Right renal cortex interstitium (tissue), 3 donors: ENCODE measurements around the gene LDLRAP1. TPM values are rescaled to one million over a fixed set of nuclear protein-coding genes. Genes with fewer than 3 reads are reported as not detected.

Source experiments
- DNase-seq, 3 donors: peaks; one replicate each; pipeline ENCODE4 v3.0.0-alpha.2; 2013; ENCODE audit warnings: low read depth in 3 of 3, low spot score in 2 of 3
- polyA plus RNA-seq, 3 donors: library from polyadenylated mRNA; unstranded; fragments of 120-200 nt; gene quantifications; one replicate each; pipeline ENCODE4 v1.2.1, GENCODE V29; 2013; ENCODE audit not compliant: insufficient read length in 3 of 3

LDLRAP1 gene
- polyA plus RNA-seq, 3 donors, result 11.1 to 12.9 (median 12.2) TPM

GRCh38 chr1:25523542-25523941 lies 19.9 kb upstream of the LDLRAP1 start:
- DNase-seq, result no peak

DNA sequence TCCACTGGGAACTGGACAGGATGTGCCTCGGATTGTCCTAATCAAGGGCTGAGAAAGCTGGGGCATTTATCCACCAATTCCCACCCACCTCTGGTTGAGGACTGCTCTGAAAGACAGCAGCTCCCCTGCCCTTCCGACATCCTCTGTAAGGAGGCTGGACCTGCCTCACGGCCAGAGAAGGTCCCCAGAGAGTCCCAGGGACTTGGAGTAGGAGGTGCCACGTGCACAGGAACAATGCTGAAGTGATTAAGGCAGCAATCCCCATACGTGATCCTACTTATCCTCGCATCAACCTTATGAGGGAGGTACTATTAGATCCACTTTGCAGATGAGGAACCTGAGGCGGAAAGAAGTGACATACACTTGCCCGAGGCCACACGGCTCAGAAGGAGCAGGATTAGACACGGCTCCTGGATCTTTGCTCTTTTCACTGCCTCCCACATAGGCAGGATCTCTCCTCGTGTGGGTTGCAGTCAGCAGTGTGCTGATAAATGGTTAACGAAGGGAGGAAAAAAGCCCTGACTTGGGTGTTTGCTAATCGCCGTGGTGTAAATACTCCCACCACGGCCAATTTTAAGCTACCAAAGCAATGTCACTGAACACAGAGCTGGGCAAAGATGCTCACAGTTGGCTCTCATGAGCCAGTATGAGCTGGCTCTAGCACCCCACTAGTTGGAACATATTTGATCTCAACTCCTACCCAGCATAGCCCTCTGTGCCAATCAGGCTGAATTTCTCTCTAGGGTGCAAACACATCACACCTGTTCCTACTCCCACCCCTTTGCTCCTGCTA lies 18.6 kb upstream of the LDLRAP1 start:
- no peak for DNase-seq

DNA sequence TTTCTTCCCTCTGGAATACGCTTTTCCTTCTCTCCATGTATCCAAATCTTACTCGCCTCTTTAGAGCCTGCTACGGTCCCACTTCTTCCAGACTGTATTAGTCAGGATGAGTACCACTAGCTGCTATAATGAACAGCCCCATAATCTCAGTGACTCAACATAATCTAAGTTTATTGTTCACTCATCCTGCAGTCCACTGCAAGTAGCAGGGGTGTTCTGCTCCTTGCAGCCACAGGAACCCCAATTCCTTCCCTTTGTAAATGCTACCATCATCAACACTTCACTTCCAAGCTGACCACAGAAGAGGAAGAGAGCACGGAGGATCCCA lies 18.1 kb upstream of the LDLRAP1 start:
- no peak for DNase-seq

GRCh38 chr1:25526753-25527152 lies 16.7 kb upstream of the LDLRAP1 start:
- DNase-seq, result no peak

DNA sequence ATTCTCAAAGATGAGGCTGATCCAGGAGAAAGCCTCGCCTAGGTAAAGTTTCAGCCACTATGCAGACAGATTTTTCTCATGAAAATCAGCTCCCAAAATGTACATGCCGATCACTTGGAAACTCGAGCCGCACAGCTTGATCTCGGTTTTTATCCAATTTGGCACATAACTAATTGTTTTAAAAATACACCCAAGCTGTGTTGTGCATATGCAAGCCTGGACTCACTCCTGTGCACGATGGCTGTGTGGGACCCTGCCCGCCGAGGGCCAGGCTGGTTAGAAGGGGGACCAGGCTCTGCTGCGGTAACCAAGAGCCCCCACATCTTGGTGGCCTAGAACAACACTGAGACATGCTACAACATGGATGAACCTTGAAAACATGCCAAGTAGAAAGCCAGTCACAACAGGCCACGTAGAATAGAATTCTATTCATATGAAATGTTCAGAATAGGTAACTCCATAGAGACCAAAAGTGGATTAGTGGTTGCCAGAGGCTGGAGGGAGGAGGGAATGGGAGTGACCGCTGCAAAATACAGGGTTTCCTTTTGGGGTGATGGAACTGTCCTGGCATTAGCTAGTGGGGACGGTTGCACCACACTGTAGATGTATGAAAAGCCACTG lies 16.1 kb upstream of the LDLRAP1 start:
- no peak for DNase-seq

DNA sequence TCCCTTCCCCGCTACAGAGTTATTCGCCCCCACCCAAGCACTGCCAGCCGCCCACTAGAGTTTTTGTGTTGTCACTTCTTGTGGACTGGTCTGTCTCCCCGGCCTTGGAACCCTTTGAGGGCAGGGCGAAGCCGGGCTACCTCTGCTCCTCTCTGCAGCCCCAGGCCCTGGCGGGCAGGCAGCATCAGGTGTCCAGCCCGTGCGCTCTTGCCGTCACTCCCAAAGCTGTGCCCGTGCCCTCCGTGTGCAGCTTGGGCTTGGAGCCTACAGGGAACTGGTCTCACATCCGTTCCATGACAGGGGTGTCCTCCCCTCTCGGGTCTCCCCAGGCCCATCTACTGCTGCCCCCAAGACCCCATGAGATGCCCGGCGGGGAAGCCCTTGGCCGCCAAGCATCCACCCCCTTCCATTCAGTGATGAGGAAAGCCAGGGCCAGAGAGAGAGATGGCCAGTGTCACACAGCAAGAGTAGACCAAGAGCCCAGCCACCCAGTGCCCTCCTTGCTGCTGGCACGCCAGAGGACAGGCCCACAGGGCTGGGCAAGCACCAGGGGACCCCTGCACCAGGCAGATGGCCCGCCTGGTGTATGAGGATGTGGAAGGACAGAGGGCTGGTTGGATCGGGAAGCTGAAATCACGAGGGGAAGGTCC lies 15.3 kb upstream of the LDLRAP1 start:
- DNase-seq, result no peak

DNA sequence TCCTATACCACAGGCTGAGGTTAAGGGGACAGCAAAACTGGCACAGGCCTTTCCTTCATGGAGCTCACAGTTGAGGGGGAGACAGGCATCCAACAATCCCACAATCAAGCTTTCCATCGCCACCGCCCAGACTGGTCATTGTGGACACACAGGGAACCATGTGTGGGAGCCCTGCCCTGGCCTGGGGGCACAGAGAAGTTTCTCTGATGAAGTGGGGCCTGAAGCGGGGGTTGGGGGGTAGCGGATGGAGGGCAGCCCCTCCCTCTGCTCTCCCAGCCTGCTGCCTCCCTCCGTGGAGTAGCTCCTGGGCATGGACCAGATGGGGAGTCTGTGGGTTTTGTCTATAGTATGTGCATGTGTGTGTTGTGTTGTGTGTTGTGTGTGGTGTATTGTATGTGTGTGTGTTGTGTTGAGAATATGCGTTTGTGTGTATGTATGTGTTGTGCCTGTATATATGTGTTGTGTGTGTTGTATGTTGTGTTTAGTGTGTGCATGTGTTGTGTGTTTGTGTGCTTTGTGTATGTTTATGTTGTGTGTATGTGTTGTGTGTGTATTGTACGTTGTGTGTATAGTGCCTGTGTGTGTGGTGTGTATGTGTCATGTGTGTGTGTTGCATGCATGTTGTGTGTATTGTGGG lies 14.4 kb upstream of the LDLRAP1 start:
- no peak for DNase-seq

GRCh38 chr1:25529518-25530185 lies 13.8 kb upstream of the LDLRAP1 start:
- DNase-seq, result no peak

GRCh38 chr1:25530186-25531081 lies 13.0 kb upstream of the LDLRAP1 start:
- no peak for DNase-seq

- no peak for DNase-seq
Observed at GRCh38 chr1:25531082-25531461, 12.3 kb upstream of the LDLRAP1 start.

DNA sequence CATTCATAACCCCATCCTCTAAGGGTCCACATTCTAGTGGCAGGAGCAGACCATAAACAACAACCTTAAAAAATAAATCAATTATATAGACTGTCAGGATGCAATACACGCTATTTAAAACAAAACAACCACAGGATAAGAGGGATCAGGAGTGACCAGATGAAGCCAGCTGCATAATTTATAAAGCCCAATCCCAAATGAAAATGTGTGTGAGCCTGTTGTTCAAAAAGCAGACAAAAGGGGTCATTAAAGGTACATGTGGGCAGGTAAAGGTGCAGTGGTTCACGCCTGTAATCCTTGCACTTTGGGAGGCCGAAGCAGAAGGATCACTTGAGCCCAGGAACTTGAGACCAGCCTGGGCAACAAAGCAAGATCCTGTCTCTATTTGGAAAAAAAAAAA lies 10.4 kb upstream of the LDLRAP1 start:
- DNase-seq, result no peak

DNA sequence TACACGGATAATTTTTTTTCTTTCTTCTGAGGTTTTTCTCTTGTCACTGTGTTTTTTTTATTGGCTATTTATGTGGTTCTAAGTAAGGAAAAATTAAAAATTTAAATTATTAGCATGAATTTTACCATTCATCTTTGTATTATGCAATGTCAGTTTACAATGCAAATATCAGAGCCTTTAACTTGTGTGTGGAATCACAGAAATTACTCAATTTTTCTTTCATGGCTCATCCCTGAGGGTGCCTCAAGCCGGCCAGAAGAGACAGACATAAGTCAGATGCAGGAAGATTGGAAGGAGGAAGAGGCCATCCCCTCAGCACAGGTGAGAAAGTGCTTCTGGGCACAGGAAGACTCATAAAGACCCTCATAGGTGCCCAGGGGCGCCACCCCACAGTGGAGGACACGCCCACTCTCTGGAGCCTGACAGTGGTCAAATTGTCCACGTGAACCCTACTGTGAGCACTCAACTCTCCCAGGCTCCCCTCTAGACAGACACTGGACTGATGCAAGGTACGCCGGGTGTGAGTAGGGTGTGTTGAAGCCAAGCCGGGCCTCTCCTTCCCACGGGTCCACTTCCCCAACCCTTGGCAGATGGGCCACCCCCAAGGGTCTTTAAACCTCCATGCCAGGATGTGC lies 9.5 kb upstream of the LDLRAP1 start:
- no peak for DNase-seq

DNA sequence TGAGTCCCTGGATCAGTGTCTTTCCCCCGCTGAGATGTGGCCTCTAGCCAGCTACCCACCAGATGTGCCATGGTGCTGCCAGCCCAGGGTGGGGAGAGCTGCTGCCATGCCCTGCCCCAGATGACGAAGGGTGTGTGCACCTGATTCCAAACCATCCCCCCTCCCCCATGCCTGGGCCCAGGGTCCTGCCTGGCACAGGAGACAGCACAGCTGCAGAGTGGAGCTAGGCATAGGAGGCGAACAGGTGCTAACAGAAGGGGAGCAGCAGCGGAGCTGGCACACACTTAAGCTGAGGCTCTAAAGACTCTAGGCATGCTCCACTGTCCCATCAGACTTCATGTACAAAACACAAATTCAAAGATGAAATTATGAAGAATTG lies 9.0 kb upstream of the LDLRAP1 start:
- no peak for DNase-seq

GRCh38 chr1:25536124-25536523 lies 7.3 kb upstream of the LDLRAP1 start:
- no peak for DNase-seq

DNA sequence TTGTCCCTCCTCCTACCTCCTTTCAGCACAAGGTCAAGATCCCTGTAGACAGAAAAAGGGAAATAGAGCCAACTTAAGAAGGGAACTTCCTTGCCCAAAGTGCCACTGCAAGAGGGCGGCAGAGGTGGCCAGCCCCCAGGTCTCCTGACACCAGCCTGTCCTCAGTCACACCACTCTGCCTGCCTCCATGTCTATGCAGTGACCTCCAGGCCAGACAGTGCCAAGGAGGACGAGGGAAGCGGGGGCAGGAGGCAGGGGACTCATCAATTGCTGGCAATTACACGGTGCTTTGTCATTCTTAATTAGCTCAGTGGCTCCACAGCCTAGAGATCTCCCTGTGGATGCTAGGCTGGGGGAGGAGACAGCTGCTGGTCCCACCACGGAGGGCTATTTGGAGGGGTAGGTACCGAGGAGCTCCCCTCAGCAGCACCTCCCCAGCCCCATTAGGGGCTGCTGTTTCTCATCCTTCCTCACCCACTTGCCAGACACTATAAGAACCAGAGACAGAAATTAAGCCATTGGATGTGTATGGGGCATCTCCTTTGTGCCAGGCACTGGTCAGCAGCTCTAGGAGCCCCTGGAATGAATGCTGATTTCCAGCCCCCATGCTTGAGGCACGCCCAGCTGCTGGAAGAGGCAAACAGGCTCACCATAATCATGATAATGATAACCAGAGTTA lies 6.1 kb upstream of the LDLRAP1 start:
- no peak for DNase-seq

DNA sequence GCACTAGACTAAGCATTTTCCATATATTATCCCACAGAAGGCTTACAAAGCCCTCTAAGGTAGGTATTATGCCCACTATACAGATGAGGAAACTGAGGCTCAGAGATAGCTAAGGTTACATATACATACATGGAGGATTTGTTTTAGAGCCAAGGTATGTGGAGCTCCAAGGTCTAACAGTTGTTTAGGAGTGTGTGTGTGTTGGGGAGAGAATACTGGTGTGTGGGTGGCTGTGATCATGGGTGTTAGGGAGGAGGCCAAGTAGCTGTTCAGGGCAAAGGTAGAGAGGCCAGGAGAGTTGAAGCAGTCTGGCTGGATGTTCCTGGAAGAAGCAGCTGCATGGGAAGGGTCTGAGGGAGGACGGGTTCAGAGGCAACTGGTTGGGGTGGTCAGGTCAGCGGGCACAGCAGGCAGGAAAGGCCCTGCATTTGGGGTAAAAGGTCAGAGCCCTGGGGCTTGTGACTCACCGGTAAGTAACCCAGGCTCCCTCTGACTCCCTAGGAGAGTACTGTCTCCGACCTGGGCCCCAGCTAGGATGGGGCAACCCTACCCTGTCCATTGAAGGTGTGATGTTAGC lies 5.1 kb upstream of the LDLRAP1 start:
- no peak for DNase-seq

GRCh38 chr1:25540750-25541342 lies 2.6 kb upstream of the LDLRAP1 start:
- DNase-seq, result no peak

- no peak for DNase-seq
Observed at GRCh38 chr1:25541425-25541824, 2.0 kb upstream of the LDLRAP1 start.
